H1 (cell line): ENCODE data around the gene FOXJ2. TPM values are rescaled to one million over a fixed set of nuclear protein-coding genes. Genes with fewer than 3 reads are reported as not detected.

ENCODE experiments used
- CTCF ChIA-PET: fragments of 300-600 bp; sonication (Branson Sonifier 250); formaldehyde crosslinking; loops from one replicate; lab custom pipeline; 2021; ENCODE audit not compliant: partially characterized antibody; lab: Charles Lee
- POLR2A ChIA-PET: fragments of 300-600 bp; sonication (Branson Sonifier 250); formaldehyde crosslinking; loops from one replicate; lab custom pipeline; 2021; ENCODE audit warnings: inconsistent platforms; ENCODE audit not compliant: partially characterized antibody; lab: Charles Lee
- DNase-seq, 2 experiments: peaks; one replicate each; pipeline versions ENCODE4 v3.0.0 to v3.0.0-alpha.2; 2010 to 2022; ENCODE audit warnings: low spot score in 2 of 2, low read depth in 1 of 2, mixed read lengths in 1 of 2
- FAIRE-seq: peaks from 2 replicates; lab custom pipeline; 2011; peaks lifted over from hg19 to GRCh38; lab: Jason Lieb, UNC
- H2AFZ ChIP-seq: 2 replicates; pipeline ENCODE4 v1.8.1; 2012; ENCODE audit warnings: low read length, inconsistent platforms
- H2AK5ac ChIP-seq: 2 replicates; pipeline ENCODE4 v1.6.1; 2013; ENCODE audit warnings: low read depth, low read length
- H2BK120ac ChIP-seq: replicated peaks from 2 replicates; pipeline ENCODE3; 2013; ENCODE audit warnings: low read depth, low read length, inconsistent platforms
- H2BK12ac ChIP-seq: 2 replicates; pipeline ENCODE4 v1.6.1; 2013; ENCODE audit warnings: low read depth, low read length
- H2BK15ac ChIP-seq: 2 replicates; pipeline ENCODE4 v1.6.1; 2013; ENCODE audit warnings: low read length
- H2BK20ac ChIP-seq: 2 replicates; pipeline ENCODE4 v1.6.1; 2013; ENCODE audit warnings: low read length
- H2BK5ac ChIP-seq: 2 replicates; pipeline ENCODE4 v1.6.1; 2013; ENCODE audit warnings: low read depth, low read length
- H3K14ac ChIP-seq: 2 replicates; pipeline ENCODE4 v1.6.1; 2013; ENCODE audit warnings: inconsistent platforms; ENCODE audit not compliant: insufficient read length
- H3K18ac ChIP-seq: 2 replicates; pipeline ENCODE4 v1.6.1; 2013; ENCODE audit warnings: low read length; ENCODE audit errors: extremely low read depth
- H3K23ac ChIP-seq: 2 replicates; pipeline ENCODE4 v1.6.1; 2013; ENCODE audit warnings: inconsistent platforms; ENCODE audit not compliant: insufficient read length
- H3K23me2 ChIP-seq: 2 replicates; pipeline ENCODE4 v1.6.1; 2013; ENCODE audit warnings: low read depth, low read length
- H3K27ac ChIP-seq: 2 replicates; pipeline ENCODE4 v1.6.1; 2011; ENCODE audit warnings: low read depth, low read length, inconsistent platforms
- H3K27me3 ChIP-seq, 4 experiments: replicated peaks in 1 of 4; 1 replicate in 1 of 4; 2 replicates in 3 of 4; pipeline versions ENCODE4 v1.6.1 to v1.8.1; 2011 to 2013; ENCODE audit warnings: low read length in 3 of 4, mild to moderate bottlenecking in 3 of 4, inconsistent platforms in 2 of 4, mixed read lengths in 2 of 4, moderate library complexity in 1 of 4; ENCODE audit not compliant: control insufficient read depth in 3 of 4, insufficient read depth in 3 of 4; ENCODE audit errors: extremely low read depth in 1 of 4
- H3K36me3 ChIP-seq, 4 experiments: 2 replicates each; pipeline versions ENCODE4 v1.6.1 to v1.8.1; 2011 to 2013; ENCODE audit warnings: mild to moderate bottlenecking in 4 of 4, low read length in 3 of 4, moderate library complexity in 2 of 4, control low read depth in 1 of 4, inconsistent platforms in 1 of 4; ENCODE audit not compliant: insufficient read depth in 4 of 4, control insufficient read depth in 2 of 4
- H3K4ac ChIP-seq: replicated peaks from 2 replicates; pipeline ENCODE3; 2013; ENCODE audit warnings: low read length, low read depth, mixed read lengths, inconsistent platforms; ENCODE audit not compliant: insufficient read length
- H3K4me1 ChIP-seq, 4 experiments: replicated peaks in 1 of 4; 1 replicate in 1 of 4; 2 replicates in 3 of 4; pipeline versions ENCODE4 v1.6.1 to v1.8.1; 2011 to 2013; ENCODE audit warnings: low read length in 3 of 4, inconsistent platforms in 2 of 4, mixed read lengths in 1 of 4; ENCODE audit not compliant: insufficient read depth in 4 of 4, control insufficient read depth in 3 of 4
- H3K4me2 ChIP-seq, 2 experiments: 2 replicates each; pipeline versions ENCODE4 v1.6.1 to v1.8.1; 2011 to 2013; ENCODE audit warnings: low read depth in 2 of 2, low read length in 2 of 2, control low read depth in 1 of 2, inconsistent platforms in 1 of 2, mild to moderate bottlenecking in 1 of 2; ENCODE audit not compliant: insufficient read depth in 1 of 2
- H3K4me3 ChIP-seq, 4 experiments: fragments of 200-600, 300-600 bp in 1 of 4; sonication (generic), shearing (Covaris generic), sonication (Bioruptor Twin) in 1 of 4; 2 replicates each; pipeline versions ENCODE4 v1.5.1 to v1.8.1; 2011 to 2016; ENCODE audit warnings: low read length in 4 of 4, low read depth in 3 of 4, control low read depth in 2 of 4, inconsistent platforms in 2 of 4, mild to moderate bottlenecking in 2 of 4, mixed read lengths in 1 of 4, moderate library complexity in 1 of 4; ENCODE audit not compliant: insufficient read depth in 2 of 4; ENCODE audit errors: extremely low read depth in 1 of 4
- H3K56ac ChIP-seq: replicated peaks from 2 replicates; pipeline ENCODE3; 2013; ENCODE audit warnings: low read depth, mild to moderate bottlenecking, mixed read lengths, low read length, inconsistent platforms; ENCODE audit not compliant: insufficient read length
- H3K79me1 ChIP-seq: 2 replicates; pipeline ENCODE4 v1.6.1; 2013; ENCODE audit warnings: low read depth, low read length, control low read depth
- H3K79me2 ChIP-seq, 2 experiments: 2 replicates each; pipeline versions ENCODE4 v1.6.1 to v1.8.1; 2012 to 2013; ENCODE audit warnings: low read length in 2 of 2, mild to moderate bottlenecking in 2 of 2, inconsistent platforms in 1 of 2; ENCODE audit not compliant: insufficient read depth in 2 of 2, control insufficient read depth in 1 of 2
- H3K9ac ChIP-seq, 4 experiments: replicated peaks in 1 of 4; 1 replicate in 1 of 4; 2 replicates in 3 of 4; pipeline versions ENCODE4 v1.6.1 to v1.8.1; 2011 to 2013; ENCODE audit warnings: low read depth in 3 of 4, low read length in 3 of 4, control low read depth in 2 of 4, mild to moderate bottlenecking in 2 of 4, moderate library complexity in 2 of 4, inconsistent platforms in 1 of 4; ENCODE audit errors: extremely low read depth in 1 of 4
- H3K9me3 ChIP-seq, 2 experiments: 2 replicates each; pipeline versions ENCODE4 v1.6.1 to v1.8.1; 2012 to 2013; ENCODE audit warnings: mild to moderate bottlenecking in 2 of 2, moderate library complexity in 2 of 2, control low read depth in 1 of 2, inconsistent platforms in 1 of 2, low read depth in 1 of 2, low read length in 1 of 2, mixed read lengths in 1 of 2; ENCODE audit not compliant: insufficient read depth in 2 of 2
- H4K20me1 ChIP-seq, 2 experiments: replicated peaks in 1 of 2; 2 replicates each; pipeline versions ENCODE3 to v1.8.1; 2011 to 2013; ENCODE audit warnings: inconsistent platforms in 2 of 2, low read length in 2 of 2, mild to moderate bottlenecking in 1 of 2; ENCODE audit not compliant: insufficient read depth in 2 of 2, control insufficient read depth in 1 of 2
- H4K5ac ChIP-seq: 2 replicates; pipeline ENCODE4 v1.6.1; 2013; ENCODE audit warnings: low read length, low read depth, mixed read lengths, inconsistent platforms; ENCODE audit not compliant: insufficient read length
- H4K8ac ChIP-seq: 2 replicates; pipeline ENCODE4 v1.8.0; 2013; ENCODE audit warnings: mild to moderate bottlenecking, moderate library complexity, low read length, inconsistent platforms; ENCODE audit not compliant: insufficient read depth; ENCODE audit errors: extremely low read depth
- H4K91ac ChIP-seq: replicated peaks from 2 replicates; pipeline ENCODE3; 2013; ENCODE audit warnings: low read length, mixed read lengths, inconsistent platforms; ENCODE audit not compliant: insufficient read length
- E2F6 ChIP-seq: IDR thresholded peaks from 2 replicates; pipeline ENCODE4 v1.6.1; 2012; ENCODE audit warnings: inconsistent platforms
- KDM4A ChIP-seq: IDR thresholded peaks from one replicate; pipeline ENCODE4 v1.7.1; 2012; ENCODE audit warnings: low read depth, mild to moderate bottlenecking, moderate library complexity, low read length, inconsistent platforms; ENCODE audit not compliant: severe bottlenecking
- POLR2A ChIP-seq, 2 experiments: IDR thresholded peaks; 1 replicate in 1 of 2; 2 replicates in 1 of 2; pipeline ENCODE4 v1.6.1; 2011; ENCODE audit warnings: low read depth in 2 of 2, low read length in 2 of 2, mild to moderate bottlenecking in 2 of 2; ENCODE audit errors: control extremely low read depth in 1 of 2
- SIN3A ChIP-seq, 2 experiments: IDR thresholded peaks in 1 of 2; conservative IDR thresholded peaks in 1 of 2; 2 replicates each; pipeline ENCODE4 v1.6.1; 2011 to 2012; ENCODE audit warnings: low read length in 2 of 2, improper control_type of control experiment in 1 of 2, low read depth in 1 of 2, mild to moderate bottlenecking in 1 of 2
- SP1 ChIP-seq: IDR thresholded peaks from 2 replicates; pipeline ENCODE4 v1.6.1; 2011; ENCODE audit warnings: low read depth, low read length
- TEAD4 ChIP-seq: IDR thresholded peaks from 2 replicates; pipeline ENCODE4 v1.6.1; 2012; ENCODE audit warnings: low read depth, low read length, inconsistent platforms, mixed read lengths
- WGBS, 2 experiments: shearing (Covaris generic) in 1 of 2; methylation state at CpG; one replicate each; pipeline versions ENCODE4 v1.1.6 to v1.1.7; 2013 to 2015; ENCODE audit warnings: low lambda C conversion rate in 2 of 2, mixed read lengths in 2 of 2, inconsistent platforms in 1 of 2, low coverage in 1 of 2, missing lambda C conversion rate in 1 of 2; ENCODE audit not compliant: insufficient replicate concordance in 2 of 2, insufficient coverage in 1 of 2, insufficient read length in 1 of 2; ENCODE audit errors: extremely low coverage in 1 of 2, missing lambda C conversion rate in 1 of 2; 5-methylcytosine and 5-hydroxymethylcytosine counted together
- polyA plus RNA-seq, 7 experiments: library from polyadenylated mRNA; depleted of rRNA in 3 of 7; stranded (reverse) in 5 of 7; unstranded in 2 of 7; fragments of >200 nt in 5 of 7; fragments of 200-250 nt in 2 of 7; gene quantifications; 1 replicate in 5 of 7; 2 replicates in 1 of 7; 4 replicates in 1 of 7; pipeline versions ENCODE4 v1.2.1 to v1.2.3, GENCODE V29; 2011 to 2013; ENCODE audit warnings: missing spikeins in 2 of 7, mixed read lengths in 2 of 7
- total RNA-seq: library from RNA; stranded (reverse); fragmentation: NEBNext Ultra II Directional; extraction: Animal tissue kit (Norgen Biotek cat#: 25700); gene quantifications from 2 replicates; pipeline ENCODE4 v1.2.1, GENCODE V29; 2021

The FOXJ2 gene
- total and polyA plus RNA-seq, 2 of the 8 experiments (the other 6 are each of a cell fraction or from before 2014, with no cell fraction given): 4.2 to 9.3 TPM

GRCh38 chr12:8036346-8036745 lies 3.8 kb downstream of the FOXJ2 start:
- H3K4ac ChIP-seq: no peak overlapping the region
- no peak overlapping the region for H2BK5ac ChIP-seq
- H4K8ac ChIP-seq: no peak overlapping the region
- CTCF ChIA-PET: interaction anchor here (1.0 to 3.1 kb wide), 2 partner anchors 10 to 58 kb away, joined by 3 to 17 read pairs; no protein-coding TSS in a partner anchor
- no peaks in the 10 kb centered on the region for H3K9me3 ChIP-seq
- H3K79me2 ChIP-seq: peaks cover 0 to 21% of the 10 kb centered on the region in 2 experiments; a peak in 1 of 4 replicates
- H2BK15ac ChIP-seq: no peak overlapping the region
- FAIRE-seq (no peak), DNase-seq (no peak)
- H2AK5ac ChIP-seq: no peak overlapping the region
- peaks cover 0 to 2% of the 10 kb centered on the region in 2 experiments for H4K20me1 ChIP-seq
- no peak overlapping the region for H2AFZ ChIP-seq
- peak overlapping the region in 1 of 2 experiments; percentile 30; a peak in 1 of 4 replicates for H3K4me2 ChIP-seq
- no peak overlapping the region for H3K23ac ChIP-seq
- no peak overlapping the region for H3K4me3 ChIP-seq
- H3K56ac ChIP-seq: no peak overlapping the region
- H3K18ac ChIP-seq: no peak overlapping the region
- peaks cover 5% of the 10 kb centered on the region; the same call in 1 of the 2 replicates for H3K79me1 ChIP-seq
- no peaks in the 10 kb centered on the region for H3K27me3 ChIP-seq
- no peak overlapping the region for H2BK120ac ChIP-seq
- peaks cover 21 to 39% (median 30%) of the 10 kb centered on the region in 4 experiments for H3K4me1 ChIP-seq
- POLR2A ChIA-PET: no interaction called here
- H2BK12ac ChIP-seq: no peak overlapping the region
- H4K91ac ChIP-seq: peak overlapping the region; percentile 20
- H3K27ac ChIP-seq: no peak overlapping the region
- no peak overlapping the region for H3K14ac ChIP-seq
- H4K5ac ChIP-seq: no peak overlapping the region
- H3K36me3 ChIP-seq: peaks cover 0 to 6% (median 2%) of the 10 kb centered on the region in 4 experiments; a peak in 2 of 8 replicates
- no peak overlapping the region for H3K9ac ChIP-seq
- 72% methylated on average over 8 of the region's 8 CpGs; no CpG with 5 or more reads in 1 of the 2 experiments for WGBS, 2 experiments
- H2BK20ac ChIP-seq: no peak overlapping the region
- peaks cover 23% of the 10 kb centered on the region for H3K23me2 ChIP-seq
- TF ChIP-seq POLR2A (IDR thresholded peaks at IDR 0.05; ENCODE audit: control extremely low read depth in 1 of 2, low read depth in 2 of 2, low read length in 2 of 2) (no peak), E2F6 (no peak), TEAD4 (no peak), SIN3A (conservative IDR thresholded peaks at IDR 0.05 in 1 of 2, IDR thresholded peaks at IDR 0.05 in 1 of 2; ENCODE audit: low read depth in 1 of 2, low read length in 2 of 2) (no peak), SP1 (no peak), KDM4A (no peak)
